C4-2B (cell line): ENCODE results near the gene GPC5.

Experiments used
- CTCF ChIP-seq: fragments of 450-650 bp; conservative IDR thresholded peaks from 2 replicates; pipeline ENCODE4 v1.5.1; 2017; ENCODE audit warnings: mild to moderate bottlenecking
- ZFX ChIP-seq: fragments of 450-650 bp; IDR thresholded peaks from 2 replicates; pipeline ENCODE4 v1.6.1; 2017

GRCh38 chr13:91516799-91517198 is 118.4 kb downstream of the GPC5 start:
- TF ChIP-seq CTCF (no peak), ZFX (no peak)
